ENCODE results near the gene CLPTM1L. TPM values are rescaled to one million over a fixed set of nuclear protein-coding genes. Genes with fewer than 3 reads are reported as not detected.

CLPTM1L gene
- total RNA-seq, result 155 and 167 TPM in 2 replicates

GRCh38 chr5:1344975-1345838 lies at the start of gene CLPTM1L:
Gene CLPTM1L (minus strand): TSS chr5:1345099. CDS start chr5:1344841, 258 bp downstream.

GRCh38 chr5:1294835-1295649 lies 49.9 kb downstream of the CLPTM1L start, which contains the start of gene TERT:
Gene TERT (minus strand): TSS chr5:1295068. CDS start chr5:1294989, 79 bp downstream.

Small RNAs within 50 kb of the gene (small RNA-seq; reads per million reads assigned to genes)
- not detected for gene MIR4457

Other genes starting within 250 kb of the CLPTM1L start
- gene SLC12A7, start 233.0 kb downstream of the CLPTM1L start, total RNA-seq, result 12.3 and 12.7 TPM in 2 replicates
- gene SLC6A19, start 143.5 kb downstream of the CLPTM1L start, total RNA-seq, result not detected in 2 replicates
- not detected in 2 replicates for gene SLC6A18, start 119.7 kb downstream of the CLPTM1L start, total RNA-seq
- gene TERT, start 50.0 kb downstream of the CLPTM1L start, total RNA-seq, result not detected in 2 replicates
- 0.11 and 0.13 TPM in 2 replicates for gene SLC6A3, start 100.3 kb upstream of the CLPTM1L start, total RNA-seq
- gene LPCAT1, start 178.9 kb upstream of the CLPTM1L start, total RNA-seq, result 85.4 and 129 TPM in 2 replicates

Measured in articular chondrocyte of knee joint (primary cell).